GM19452 (cell line): ENCODE data around the gene PIGT.

ENCODE experiments used
- ATAC-seq: cut with Tn5 transposase; IDR thresholded peaks from one replicate; pipeline ENCODE4 v1.9.1; 2021; ENCODE audit not compliant: unreplicated experiment

Gene PIGT

GRCh38 chr20:45400346-45401031 is 15.5 kb upstream of the PIGT start:
- ATAC-seq = no peak

DNA sequence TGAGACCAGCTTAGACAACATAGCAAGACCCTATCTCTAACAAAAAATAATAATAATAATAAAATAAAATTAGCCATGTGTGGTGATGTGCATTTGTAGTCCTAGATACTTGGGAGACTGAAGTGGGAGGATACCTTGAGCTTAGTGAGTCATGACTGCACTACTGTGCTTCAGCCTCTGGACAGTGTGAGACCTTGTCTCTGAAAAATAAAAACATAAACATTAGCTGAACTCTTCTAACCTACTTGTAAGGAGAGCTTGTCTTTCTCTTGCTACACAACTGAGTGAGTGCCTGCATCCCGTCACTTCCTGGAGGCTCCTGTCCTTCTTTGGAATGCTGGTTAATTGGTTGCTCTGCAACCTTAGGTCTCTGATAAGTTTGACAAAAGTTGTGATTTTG is 13.0 kb upstream of the PIGT start:
- ATAC-seq = no peak

- no peak for ATAC-seq
Measured at GRCh38 chr20:45404438-45404837, 11.5 kb upstream of the PIGT start.

GRCh38 chr20:45405571-45406259 is 10.2 kb upstream of the PIGT start:
- ATAC-seq = no peak

DNA sequence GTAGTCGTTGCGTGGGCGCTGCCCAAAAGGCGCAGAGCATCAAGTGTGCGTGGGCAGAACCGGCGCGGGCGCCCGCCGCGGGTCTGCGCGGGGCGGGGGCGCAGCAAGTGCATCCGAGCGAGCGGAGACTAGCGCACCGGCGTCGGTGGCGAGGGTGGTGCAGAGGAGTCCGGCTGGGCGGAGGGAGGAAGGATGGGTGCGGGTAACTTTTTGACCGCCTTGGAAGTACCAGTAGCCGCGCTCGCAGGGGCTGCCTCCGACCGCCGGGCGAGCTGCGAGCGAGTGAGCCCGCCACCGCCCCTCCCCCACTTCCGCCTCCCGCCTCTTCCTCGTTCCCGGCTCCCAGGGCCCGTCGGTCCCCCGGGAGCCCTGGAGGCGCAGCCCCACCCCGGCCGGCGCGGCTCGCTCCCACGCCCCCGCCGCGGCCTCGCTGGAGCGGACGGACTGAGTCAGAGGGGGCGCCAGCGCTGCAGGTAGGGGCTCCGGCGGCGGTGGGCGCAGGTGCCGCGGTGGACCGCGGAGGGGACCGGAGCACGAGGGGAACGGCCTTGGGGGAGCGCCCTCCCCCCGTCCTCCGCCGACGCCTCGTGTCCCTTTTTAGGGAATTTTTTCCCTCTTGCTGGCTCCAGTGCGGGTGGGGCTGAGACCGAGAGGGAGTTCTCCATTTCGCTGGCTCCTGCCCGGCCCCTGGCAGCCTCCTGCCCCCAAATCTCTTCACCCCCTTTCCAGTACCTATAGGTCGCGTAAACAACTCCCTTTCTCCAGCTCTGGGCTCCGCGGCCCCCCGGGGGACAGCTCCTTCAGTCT is 9.5 kb upstream of the PIGT start:
- ATAC-seq = no peak

DNA sequence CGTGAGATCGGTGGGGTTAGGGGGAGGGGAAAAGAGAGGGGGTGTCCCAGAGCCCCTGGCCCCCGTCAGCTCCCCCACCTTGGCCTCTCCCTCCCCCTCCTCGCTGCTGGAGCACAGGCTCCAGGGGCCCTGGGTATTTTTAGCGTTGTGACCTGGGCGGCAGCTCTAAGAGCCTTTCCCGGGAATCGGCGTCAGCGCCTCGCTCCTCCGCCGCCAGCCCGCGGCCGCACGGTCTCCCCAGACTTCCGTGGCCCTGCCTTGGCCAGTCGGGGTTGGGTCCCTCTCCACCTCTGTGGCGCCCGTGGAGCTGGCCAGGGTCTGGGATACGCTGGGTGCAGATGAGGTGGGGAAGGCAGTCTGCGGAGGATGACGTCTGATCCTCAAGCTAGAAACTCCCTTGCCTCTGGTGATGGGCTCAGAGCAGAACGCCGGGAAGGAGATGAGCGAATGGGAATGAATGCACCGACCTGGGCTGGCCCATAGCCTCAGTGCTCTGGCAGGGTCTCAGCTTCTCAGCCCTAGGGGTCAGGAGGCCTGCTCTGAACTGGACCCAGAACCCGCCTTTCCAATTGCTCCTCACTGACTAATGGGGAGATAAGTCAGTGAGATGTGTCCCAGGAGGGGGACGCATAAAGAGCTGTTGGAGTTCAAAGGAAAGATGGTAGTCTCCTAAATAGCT is 8.7 kb upstream of the PIGT start:
- no peak for ATAC-seq

GRCh38 chr20:45407783-45408645 is 7.9 kb upstream of the PIGT start, which contains the start of gene DBNDD2:
DBNDD2 (plus strand) TSS chr20:45408289; CDS start chr20:45408468, 179 bp downstream.
- ATAC-seq = no peak

DNA sequence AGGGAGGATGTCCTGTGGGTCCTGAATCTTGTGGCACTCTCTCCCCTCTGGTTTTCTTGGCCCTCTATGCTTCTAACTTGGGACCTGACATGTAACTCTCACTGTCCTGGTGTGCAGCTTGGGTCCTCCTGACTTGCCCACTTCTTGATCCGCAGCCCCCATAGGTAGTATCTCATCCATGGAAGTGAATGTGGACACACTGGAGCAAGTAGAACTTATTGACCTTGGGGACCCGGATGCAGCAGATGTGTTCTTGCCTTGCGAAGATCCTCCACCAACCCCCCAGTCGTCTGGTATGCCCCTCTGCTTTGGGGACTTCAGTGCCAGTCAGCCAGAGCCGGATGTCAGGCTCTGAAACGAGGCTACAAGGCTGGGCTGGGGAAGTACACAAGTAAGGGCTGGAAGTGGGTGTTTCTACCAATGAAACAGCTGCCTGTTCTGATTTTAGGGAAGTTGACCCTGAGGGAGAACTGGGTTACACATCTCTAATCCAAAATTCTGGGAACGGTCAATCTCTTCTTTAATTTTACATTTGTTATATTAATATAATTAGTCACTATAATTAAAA is 7.2 kb upstream of the PIGT start:
- ATAC-seq = no peak

GRCh38 chr20:45409521-45410272 is 6.2 kb upstream of the PIGT start:
- ATAC-seq = no peak

DNA sequence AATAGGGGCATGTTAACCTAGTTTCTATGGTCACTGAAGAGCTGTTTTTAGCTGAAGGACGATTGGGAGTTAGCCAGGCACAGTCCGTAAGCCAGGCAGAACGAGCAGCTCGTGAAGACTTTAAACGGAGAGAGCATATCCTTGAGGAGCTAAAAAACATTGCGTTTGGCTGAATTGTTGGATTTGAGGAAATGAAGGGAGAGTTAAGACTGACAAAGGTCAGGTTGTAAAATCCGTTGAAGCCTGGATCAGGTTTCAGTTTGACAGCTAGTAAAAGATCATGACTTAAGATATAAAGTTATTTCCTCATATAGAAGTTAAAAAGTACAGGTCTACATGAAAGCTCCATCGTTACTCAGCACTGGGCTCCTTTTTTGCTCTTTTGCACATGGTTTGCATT is 5.1 kb upstream of the PIGT start:
- ATAC-seq = no peak

- ATAC-seq = no peak
Measured at GRCh38 chr20:45412653-45413052, 3.3 kb upstream of the PIGT start.

DNA sequence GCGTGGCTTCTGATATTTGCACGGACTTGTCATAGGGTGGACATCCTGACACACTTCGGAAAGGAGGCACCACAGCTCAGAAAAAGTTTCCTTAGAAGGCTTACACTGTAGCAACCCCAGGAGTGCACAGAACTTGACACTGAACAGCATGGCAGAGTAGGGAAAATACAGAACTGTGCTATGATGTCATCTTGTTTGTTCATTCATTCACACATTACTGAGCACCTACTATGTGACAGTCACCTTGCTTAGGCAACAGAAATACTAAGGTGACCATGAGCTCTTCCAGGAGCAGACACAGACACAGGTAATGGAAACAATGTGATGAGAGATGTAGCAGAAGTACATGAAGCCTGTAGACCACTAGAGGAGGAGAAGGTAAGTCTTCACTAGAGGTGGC is 2.5 kb upstream of the PIGT start:
- ATAC-seq = no peak

DNA sequence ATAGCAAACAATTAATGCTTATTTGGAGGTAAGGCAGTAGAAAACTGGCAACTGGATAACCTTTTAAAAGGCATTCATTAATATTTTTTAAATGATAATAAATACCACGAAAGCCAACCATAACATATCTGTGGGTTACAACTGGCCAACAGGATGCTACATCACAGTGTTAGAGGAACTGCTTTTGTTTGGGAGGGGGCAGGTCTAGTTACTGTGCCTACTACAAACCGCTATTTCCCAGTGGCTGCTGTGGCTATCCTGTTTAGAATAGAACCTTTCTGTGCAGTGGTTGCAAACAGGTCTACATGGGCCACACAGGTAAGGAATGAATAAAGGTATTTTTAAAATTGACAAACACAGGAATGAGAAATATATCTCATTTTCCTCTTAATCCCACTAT is 976 bp downstream of the PIGT start:
- ATAC-seq = no peak

- ATAC-seq = peak; percentile 71
Measured at GRCh38 chr20:45419188-45420091, 3.5 kb downstream of the PIGT start.

DNA sequence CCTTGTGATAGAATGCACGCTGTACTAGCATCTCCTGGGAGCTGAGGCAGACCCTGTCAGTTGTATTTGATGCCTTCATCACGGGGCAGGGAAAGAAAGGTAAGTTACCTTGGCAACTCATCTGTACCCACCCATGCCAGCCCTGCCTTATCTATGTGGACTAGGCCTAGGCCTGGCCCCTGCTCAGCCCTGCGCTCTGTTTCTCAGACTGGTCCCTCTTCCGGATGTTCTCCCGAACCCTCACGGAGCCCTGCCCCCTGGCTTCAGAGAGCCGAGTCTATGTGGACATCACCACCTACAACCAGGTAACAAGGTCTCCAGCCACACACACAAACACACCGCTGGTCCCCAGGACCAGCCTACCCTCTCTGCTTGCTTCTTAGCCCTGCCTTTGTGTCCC is 4.2 kb downstream of the PIGT start:
- ATAC-seq = no peak

DNA sequence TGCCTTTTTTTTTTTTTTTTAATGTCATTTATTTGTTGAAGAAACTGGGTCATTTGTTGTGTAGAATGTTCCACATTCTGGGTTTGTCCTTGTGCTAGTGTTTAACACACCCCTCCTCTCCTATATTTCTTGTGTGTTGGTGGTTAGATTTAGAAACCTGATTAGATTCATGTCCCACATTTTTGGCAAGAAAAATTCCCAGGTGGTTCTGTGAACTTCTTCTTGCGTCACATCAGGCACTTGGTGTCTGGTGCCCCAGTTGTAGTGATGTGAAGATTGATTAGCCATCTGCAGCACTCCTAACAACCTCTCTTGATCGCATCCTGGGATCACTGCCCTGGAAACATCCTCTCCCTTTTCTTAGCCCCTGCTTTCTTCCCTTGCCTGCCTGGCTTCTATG is 7.8 kb downstream of the PIGT start:
- ATAC-seq = no peak

DNA sequence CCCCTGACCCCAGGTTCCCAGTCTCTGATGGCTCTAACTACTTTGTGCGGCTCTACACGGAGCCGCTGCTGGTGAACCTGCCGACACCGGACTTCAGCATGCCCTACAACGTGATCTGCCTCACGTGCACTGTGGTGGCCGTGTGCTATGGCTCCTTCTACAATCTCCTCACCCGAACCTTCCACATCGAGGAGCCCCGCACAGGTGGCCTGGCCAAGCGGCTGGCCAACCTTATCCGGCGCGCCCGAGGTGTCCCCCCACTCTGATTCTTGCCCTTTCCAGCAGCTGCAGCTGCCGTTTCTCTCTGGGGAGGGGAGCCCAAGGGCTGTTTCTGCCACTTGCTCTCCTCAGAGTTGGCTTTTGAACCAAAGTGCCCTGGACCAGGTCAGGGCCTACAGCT is 9.6 kb downstream of the PIGT start:
- no peak for ATAC-seq

DNA sequence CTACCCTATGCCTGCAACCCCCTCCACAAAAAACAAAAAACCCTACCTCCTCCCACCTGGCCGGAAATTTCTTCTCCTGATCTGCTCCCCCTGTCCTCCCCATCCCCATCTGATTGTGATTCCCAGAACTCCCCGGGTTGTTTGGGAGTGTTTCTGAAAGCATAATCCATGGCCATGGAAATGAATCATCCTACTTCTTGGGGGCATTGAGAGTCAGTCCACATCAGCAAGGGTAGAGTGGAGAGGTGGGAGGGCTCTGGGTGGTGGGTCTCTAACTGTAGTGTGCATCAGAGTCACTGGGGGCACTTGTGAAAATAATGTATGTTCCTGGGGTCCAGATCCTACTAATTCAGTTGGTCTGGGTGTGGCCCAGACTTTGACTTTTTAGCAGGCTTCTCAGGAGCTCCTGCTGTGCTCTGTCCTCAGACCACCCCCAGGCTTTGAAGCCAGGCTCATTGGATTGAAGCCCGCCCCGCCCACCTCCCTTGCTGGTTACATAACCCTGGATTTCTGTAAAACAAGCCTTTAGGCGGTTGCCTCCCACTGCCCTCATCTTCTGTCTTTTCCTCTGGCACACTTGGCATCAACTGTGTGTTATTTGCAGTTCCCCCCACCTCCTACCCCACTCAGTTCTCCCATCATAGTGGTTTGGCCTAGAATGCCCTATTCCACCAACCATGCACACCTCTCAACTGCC is 10.5 kb downstream of the PIGT start:
- no peak for ATAC-seq
